Neural progenitor cell (in vitro differentiated cells): ENCODE measurements around the gene ITPR2.

Experiments used
- CTCF ChIP-seq: fragments of 200-600 bp; sonication (generic); IDR thresholded peaks from 2 replicates; pipeline ENCODE4 v1.5.1; 2017; ENCODE audit warnings: antibody characterized with exemption, mild to moderate bottlenecking
- EZH2phosphoT487 ChIP-seq: fragments of 200-600 bp; sonication (generic); IDR thresholded peaks from 2 replicates; pipeline ENCODE4 v1.6.1; 2017; ENCODE audit warnings: antibody characterized with exemption

GRCh38 chr12:26841085-26841484 is 8.1 kb upstream of the ITPR2 start:
- no peak for TF ChIP-seq CTCF
- TF ChIP-seq EZH2phosphoT487: no peak
